Endothelial cell (in vitro differentiated cells): ENCODE results near the gene BHLHA15. TPM values are rescaled to one million over a fixed set of nuclear protein-coding genes. Genes with fewer than 3 reads are reported as not detected.

Experiments used
- DNase-seq: peaks from one replicate; pipeline ENCODE4 v3.0.0; 2021; ENCODE audit warnings: low spot score
- H3K27ac Mint-ChIP-seq: one replicate; pipeline ENCODE4 v1.8.0; 2021; ENCODE audit warnings: mixed read lengths, inconsistent platforms; ENCODE audit not compliant: unreplicated experiment
- H3K27me3 Mint-ChIP-seq: one replicate; pipeline ENCODE4 v1.8.0; 2021; ENCODE audit warnings: mild to moderate bottlenecking, moderate library complexity, mixed read lengths, inconsistent platforms; ENCODE audit not compliant: unreplicated experiment
- H3K36me3 Mint-ChIP-seq: one replicate; pipeline ENCODE4 v1.8.0; 2021; ENCODE audit warnings: mild to moderate bottlenecking, low read depth, mixed read lengths, inconsistent platforms; ENCODE audit not compliant: unreplicated experiment
- H3K4me1 Mint-ChIP-seq: one replicate; pipeline ENCODE4 v1.8.0; 2021; ENCODE audit warnings: mild to moderate bottlenecking, mixed read lengths, inconsistent platforms; ENCODE audit not compliant: unreplicated experiment
- H3K4me3 Mint-ChIP-seq: one replicate; pipeline ENCODE4 v1.8.0; 2021; ENCODE audit warnings: mild to moderate bottlenecking, mixed read lengths, inconsistent platforms; ENCODE audit not compliant: unreplicated experiment
- H3K9me3 Mint-ChIP-seq: one replicate; pipeline ENCODE4 v1.8.0; 2021; ENCODE audit warnings: mixed read lengths, inconsistent platforms; ENCODE audit not compliant: unreplicated experiment
- CTCF ChIP-seq: fragments of 200-600 bp; sonication (generic); IDR thresholded peaks from one replicate; pipeline ENCODE4 v1.5.0; 2021; ENCODE audit warnings: antibody characterized with exemption; ENCODE audit not compliant: unreplicated experiment
- total RNA-seq: library from RNA; stranded (reverse); fragmentation: NEBNext Ultra II Directional; extraction: Animal tissue kit (Norgen Biotek cat#: 25700); gene quantifications from one replicate; pipeline ENCODE4 v1.2.1, GENCODE V29; 2021; ENCODE audit not compliant: unreplicated experiment

Gene BHLHA15
- total RNA-seq, 1 donor from 2014 or later, result 1.2 TPM

GRCh38 chr7:98242934-98243333 lies 31.7 kb downstream of the BHLHA15 start:
- H3K36me3 Mint-ChIP-seq, result peaks cover 22% of the 10 kb centered on the region

GRCh38 chr7:98244871-98245270 lies 33.6 kb downstream of the BHLHA15 start:
- peaks cover 12% of the 10 kb centered on the region for H3K27me3 Mint-ChIP-seq
- peaks cover 17% of the 10 kb centered on the region for H3K36me3 Mint-ChIP-seq
- H3K27ac Mint-ChIP-seq, result no peak overlapping the region
- no peaks in the 10 kb centered on the region for H3K9me3 Mint-ChIP-seq
- no peak for DNase-seq
- H3K4me3 Mint-ChIP-seq, result no peak overlapping the region
- no peak for TF ChIP-seq CTCF
- H3K4me1 Mint-ChIP-seq, result peaks cover 30% of the 10 kb centered on the region

More at GRCh38 chr7:98242934-98243333, 31.7 kb downstream of the BHLHA15 start:
- Mint-ChIP-seq H3K27ac (no peak overlapping the region), H3K27me3 (peaks cover 8% of the 10 kb centered on the region), H3K4me1 (peaks cover 16% of the 10 kb centered on the region), H3K9me3 (no peaks in the 10 kb centered on the region), H3K4me3 (no peak overlapping the region)
- no peak for TF ChIP-seq CTCF
- no peak for DNase-seq

- Mint-ChIP-seq H3K9me3 (no peaks in the 10 kb centered on the region), H3K4me1 (peaks cover 44% of the 10 kb centered on the region), H3K27ac (peak overlapping the region; percentile 86), H3K27me3 (peaks cover 12% of the 10 kb centered on the region), H3K4me3 (no peak overlapping the region), H3K36me3 (peaks cover 9% of the 10 kb centered on the region)
- DNase-seq, result no peak
- TF ChIP-seq CTCF, result no peak
These were observed 36.9 kb downstream of the BHLHA15 start for GRCh38 chr7:98248156-98248555.

GRCh38 chr7:98249106-98249505 lies 37.9 kb downstream of the BHLHA15 start:
- DNase-seq, result peak; percentile 39
- peak overlapping the region; percentile 32 for H3K4me3 Mint-ChIP-seq
- H3K27me3 Mint-ChIP-seq, result peaks cover 12% of the 10 kb centered on the region
- no peak for TF ChIP-seq CTCF
- H3K36me3 Mint-ChIP-seq, result peaks cover 9% of the 10 kb centered on the region
- H3K27ac Mint-ChIP-seq, result peak overlapping the region; percentile 93
- H3K9me3 Mint-ChIP-seq, result no peaks in the 10 kb centered on the region
- peaks cover 44% of the 10 kb centered on the region for H3K4me1 Mint-ChIP-seq

GRCh38 chr7:98250789-98251188 lies 39.5 kb downstream of the BHLHA15 start:
- Mint-ChIP-seq H3K27ac (peak overlapping the region; percentile 97), H3K36me3 (peaks cover 16% of the 10 kb centered on the region), H3K4me1 (peaks cover 40% of the 10 kb centered on the region), H3K27me3 (peaks cover 10% of the 10 kb centered on the region), H3K9me3 (no peaks in the 10 kb centered on the region), H3K4me3 (peak overlapping the region; percentile 94)
- no peak for TF ChIP-seq CTCF
- peak; percentile 39 for DNase-seq
